ENCODE measurements around the gene THBS2. TPM values are rescaled to one million over a fixed set of nuclear protein-coding genes. Genes with fewer than 3 reads are reported as not detected.

Gene THBS2
- total and polyA plus RNA-seq, 2 of the 8 experiments (the other 6 are each of a cell fraction or from before 2014, with no cell fraction given), result 11.0 to 22.5 TPM

DNA sequence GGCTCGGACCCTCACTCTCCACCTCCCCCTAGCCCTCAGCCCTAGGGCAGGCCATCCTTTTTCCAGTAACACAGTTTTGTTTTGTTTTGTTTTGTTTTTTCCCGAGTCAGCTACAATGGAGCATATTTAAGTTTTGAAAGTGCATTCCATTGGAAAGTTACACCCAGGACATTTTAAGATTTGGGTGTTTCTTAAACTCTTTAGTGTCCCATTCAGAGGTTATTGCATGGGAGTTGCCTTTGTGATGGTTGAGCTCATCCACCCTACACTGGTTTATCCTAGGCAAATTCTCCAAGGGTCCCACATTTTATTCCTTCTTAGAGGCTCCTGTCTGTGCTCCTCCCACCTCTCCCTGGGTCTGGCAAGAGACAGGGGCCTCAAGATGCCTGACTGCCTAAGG is 58.9 kb downstream of the THBS2 start (continued):
- TF ChIP-seq NRF1 (IDR thresholded peaks at IDR 0.05; ENCODE audit: low read depth, low read length) (no peak), SIRT6 (IDR thresholded peaks at IDR 0.05; ENCODE audit: low read length) (no peak), SRF (IDR thresholded peaks at IDR 0.05; ENCODE audit: low read depth, low read length) (no peak)

Measured in H1 (cell line).